Brain microvascular endothelial cell (primary cell): ENCODE data around the gene MSI2.

Experiments used
- DNase-seq: peaks from one replicate; pipeline ENCODE4 v3.0.0-alpha.2; 2020
- H3K27ac ChIP-seq: fragments of 250-450 bp; sonication (Bioruptor Pico); 2 replicates; pipeline ENCODE4 v1.5.1; 2020; ENCODE audit warnings: mild to moderate bottlenecking, moderate library complexity
- H3K27me3 ChIP-seq: fragments of 250-450 bp; sonication (Bioruptor Pico); replicated peaks from 2 replicates; pipeline ENCODE4 v1.5.1; 2020; ENCODE audit warnings: mild to moderate bottlenecking
- H3K36me3 ChIP-seq: fragments of 250-450 bp; sonication (Bioruptor Pico); replicated peaks from 2 replicates; pipeline ENCODE4 v1.5.1; 2020; ENCODE audit warnings: mild to moderate bottlenecking
- H3K4me3 ChIP-seq: 2 replicates; pipeline ENCODE4 v1.5.1; 2011; ENCODE audit warnings: low read depth, mild to moderate bottlenecking, control low read depth, low read length, moderate library complexity
- in situ Hi-C: cut with HindIII; loops from 2 replicates; pipeline ENCODE4 v1.10.0; 2017; ENCODE audit warnings: low sequenced_read_pairs, low pct_ligation_motif_present
- TF ChIP-seq, protein P1 (sequence below): IDR thresholded peaks from 2 replicates; pipeline ENCODE4 v1.5.1; 2011; ENCODE audit warnings: low read depth, mild to moderate bottlenecking, moderate library complexity, low read length, control low read depth, inconsistent platforms; ENCODE audit errors: missing control alignments

Gene MSI2

DNA sequence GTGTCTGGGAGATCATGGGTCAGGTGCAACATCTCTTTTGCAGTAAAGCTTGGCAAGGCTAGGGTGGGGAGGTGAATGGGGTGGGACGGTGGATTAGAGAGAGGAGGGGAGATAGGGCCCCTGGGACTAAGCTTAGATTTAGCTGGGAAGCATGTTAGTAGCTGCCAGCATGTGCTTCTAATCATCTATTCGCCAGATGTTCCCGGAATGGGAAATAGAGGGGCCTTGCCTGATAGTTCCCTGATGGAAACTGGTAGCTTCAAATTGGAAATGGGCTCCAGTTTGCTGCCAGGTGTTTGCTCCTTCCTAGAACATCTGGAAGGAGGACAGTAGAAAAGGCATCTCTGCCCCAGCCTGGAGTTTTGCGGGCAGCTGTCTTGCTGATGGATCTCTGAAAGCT lies 312.7 kb downstream of the MSI2 start:
- no peaks in the 10 kb centered on the region for H3K36me3 ChIP-seq
- H3K4me3 ChIP-seq, result no peak overlapping the region
- no peak overlapping the region for H3K27ac ChIP-seq
- no peak for DNase-seq
- no peaks in the 10 kb centered on the region for H3K27me3 ChIP-seq
- TF ChIP-seq, protein P1, sequence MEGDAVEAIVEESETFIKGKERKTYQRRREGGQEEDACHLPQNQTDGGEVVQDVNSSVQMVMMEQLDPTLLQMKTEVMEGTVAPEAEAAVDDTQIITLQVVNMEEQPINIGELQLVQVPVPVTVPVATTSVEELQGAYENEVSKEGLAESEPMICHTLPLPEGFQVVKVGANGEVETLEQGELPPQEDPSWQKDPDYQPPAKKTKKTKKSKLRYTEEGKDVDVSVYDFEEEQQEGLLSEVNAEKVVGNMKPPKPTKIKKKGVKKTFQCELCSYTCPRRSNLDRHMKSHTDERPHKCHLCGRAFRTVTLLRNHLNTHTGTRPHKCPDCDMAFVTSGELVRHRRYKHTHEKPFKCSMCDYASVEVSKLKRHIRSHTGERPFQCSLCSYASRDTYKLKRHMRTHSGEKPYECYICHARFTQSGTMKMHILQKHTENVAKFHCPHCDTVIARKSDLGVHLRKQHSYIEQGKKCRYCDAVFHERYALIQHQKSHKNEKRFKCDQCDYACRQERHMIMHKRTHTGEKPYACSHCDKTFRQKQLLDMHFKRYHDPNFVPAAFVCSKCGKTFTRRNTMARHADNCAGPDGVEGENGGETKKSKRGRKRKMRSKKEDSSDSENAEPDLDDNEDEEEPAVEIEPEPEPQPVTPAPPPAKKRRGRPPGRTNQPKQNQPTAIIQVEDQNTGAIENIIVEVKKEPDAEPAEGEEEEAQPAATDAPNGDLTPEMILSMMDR, result no peak
- in situ Hi-C loops, result no loop called here

DNA sequence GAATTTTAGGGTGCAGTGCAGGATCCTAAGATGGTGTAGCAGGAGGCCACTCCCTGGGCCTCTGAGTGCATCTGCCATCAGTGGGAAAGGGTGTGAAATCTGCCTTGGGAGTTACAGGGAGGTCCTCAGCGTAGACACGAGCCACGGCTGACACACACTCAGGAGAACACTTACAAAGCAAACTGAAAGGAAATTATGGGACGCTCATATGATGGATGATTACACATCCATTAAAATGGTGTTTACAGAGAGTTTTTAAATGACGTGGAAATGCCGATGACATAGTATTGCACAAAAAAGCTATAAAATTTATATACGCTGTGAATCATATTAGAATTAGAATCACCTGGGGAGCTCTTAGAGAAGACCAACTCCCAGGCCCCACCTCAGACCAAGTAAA lies 313.5 kb downstream of the MSI2 start:
- TF ChIP-seq, protein P1, result no peak
- Histone ChIP-seq H3K27ac (no peak overlapping the region), H3K4me3 (no peak overlapping the region), H3K36me3 (no peaks in the 10 kb centered on the region), H3K27me3 (no peaks in the 10 kb centered on the region)
- in situ Hi-C loops, result no loop called here
- DNase-seq, result no peak

DNA sequence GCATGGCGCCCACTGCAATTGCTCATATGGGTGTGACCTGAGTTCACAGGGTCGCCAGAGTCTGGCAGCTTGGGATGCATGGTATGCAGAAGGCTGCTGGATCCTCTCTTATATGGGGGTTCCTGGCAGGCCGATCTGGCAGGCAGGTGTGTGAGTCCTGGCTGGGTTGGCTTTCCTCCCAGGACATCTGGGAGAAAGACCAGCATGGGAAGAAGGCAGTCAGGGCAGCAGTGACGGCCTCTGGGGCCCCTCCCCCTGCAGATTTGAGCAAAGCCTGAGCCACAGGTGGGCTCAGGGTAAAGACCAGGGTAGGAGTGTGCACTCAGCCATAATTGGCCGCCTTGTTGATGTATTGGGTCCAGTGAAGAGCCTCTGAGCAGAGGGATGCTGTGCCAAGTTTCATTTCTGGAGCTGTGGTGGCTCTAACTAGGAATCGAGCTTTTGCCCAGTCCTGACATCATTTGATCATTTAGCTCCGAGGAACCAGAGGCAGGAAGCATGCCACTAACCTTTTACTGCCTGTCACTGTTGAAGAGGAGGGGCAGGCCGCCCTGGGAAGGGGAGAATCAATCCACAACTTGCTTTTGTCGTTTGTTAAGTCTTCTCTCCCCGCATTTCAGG lies 314.5 kb downstream of the MSI2 start:
- no peak overlapping the region for H3K4me3 ChIP-seq
- TF ChIP-seq, protein P1, result no peak
- in situ Hi-C loops, result no loop called here
- H3K36me3 ChIP-seq, result no peaks in the 10 kb centered on the region
- no peaks in the 10 kb centered on the region for H3K27me3 ChIP-seq
- H3K27ac ChIP-seq, result no peak overlapping the region
- no peak for DNase-seq

DNA sequence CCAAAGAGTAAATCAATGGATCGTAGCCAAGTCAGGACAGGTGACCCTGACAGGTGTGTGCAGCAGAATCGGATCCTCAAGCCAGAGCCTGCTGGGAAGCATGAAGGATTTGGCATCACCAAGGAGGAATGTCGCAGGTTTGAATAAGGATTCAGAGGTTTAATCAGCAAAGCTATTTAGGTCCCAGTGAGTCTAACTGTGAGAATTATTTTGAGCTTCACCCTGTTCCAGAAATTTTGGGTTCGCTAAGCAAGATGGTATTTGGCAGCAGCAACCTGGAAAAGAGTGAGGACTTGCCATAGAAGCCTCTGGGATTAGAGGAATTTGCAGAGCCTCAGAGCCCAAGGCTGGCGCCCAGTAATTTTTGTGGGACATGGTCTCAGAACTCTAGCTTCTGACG lies 315.7 kb downstream of the MSI2 start:
- in situ Hi-C loops, result no loop called here
- no peak overlapping the region for H3K27ac ChIP-seq

DNA sequence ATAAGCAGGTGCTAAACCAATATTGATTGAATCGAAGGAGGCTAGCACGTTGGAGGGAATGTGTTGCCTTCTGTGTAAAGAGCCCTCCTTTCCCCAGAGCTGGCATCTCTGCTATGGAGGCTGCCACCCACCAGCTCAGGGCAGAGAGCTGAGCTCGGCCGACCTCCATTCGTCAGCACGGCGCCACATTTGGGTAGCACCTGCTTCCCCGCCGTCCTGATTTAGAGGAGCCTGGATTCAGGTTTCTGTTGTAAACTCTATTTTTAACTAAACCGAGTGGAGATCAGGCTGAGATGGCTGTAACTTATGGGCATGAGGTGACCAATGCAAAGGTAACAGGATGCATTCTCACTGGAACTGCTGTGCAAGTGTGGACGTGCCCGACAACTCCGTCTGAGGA lies 316.3 kb downstream of the MSI2 start:
- Histone ChIP-seq H3K27ac (no peak overlapping the region), H3K36me3 (no peaks in the 10 kb centered on the region), H3K4me3 (no peak overlapping the region), H3K27me3 (no peaks in the 10 kb centered on the region)
- TF ChIP-seq, protein P1, result no peak
- DNase-seq, result no peak
- in situ Hi-C loops, result no loop called here

More for the DNA sequence above, 315.7 kb downstream of the MSI2 start:
- Histone ChIP-seq H3K4me3 (no peak overlapping the region), H3K36me3 (no peaks in the 10 kb centered on the region), H3K27me3 (no peaks in the 10 kb centered on the region)
- TF ChIP-seq, protein P1, result no peak
- DNase-seq, result no peak

DNA sequence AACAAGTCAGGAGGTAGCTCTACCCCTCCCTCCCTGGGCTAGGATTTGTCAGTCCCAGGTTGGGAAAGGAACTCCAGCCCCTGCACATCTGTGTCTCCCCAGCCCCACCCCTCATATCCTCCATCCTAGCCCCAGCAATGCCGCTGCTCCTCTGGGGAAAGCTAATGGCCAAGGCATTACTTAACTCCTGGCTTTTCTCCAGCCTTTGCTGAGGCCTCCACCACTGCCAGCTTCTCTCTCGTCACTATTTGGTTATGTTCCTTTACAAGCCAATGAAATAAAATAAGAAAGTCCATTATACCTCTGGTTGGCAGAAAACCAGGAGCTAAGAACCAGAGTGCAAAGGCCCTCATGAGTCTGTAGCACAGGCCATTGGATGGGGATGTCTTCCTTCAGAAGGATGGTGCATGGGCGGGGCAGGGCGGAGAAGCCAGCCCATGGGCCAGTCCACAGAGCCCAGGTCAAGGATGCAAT lies 317.8 kb downstream of the MSI2 start:
- H3K27ac ChIP-seq, result no peak overlapping the region
- H3K27me3 ChIP-seq, result no peaks in the 10 kb centered on the region
- TF ChIP-seq, protein P1, result no peak
- in situ Hi-C loops, result no loop called here
- no peak overlapping the region for H3K4me3 ChIP-seq
- no peaks in the 10 kb centered on the region for H3K36me3 ChIP-seq
- no peak for DNase-seq
